ENCODE data around the gene GPC3.

The GPC3 gene

DNA sequence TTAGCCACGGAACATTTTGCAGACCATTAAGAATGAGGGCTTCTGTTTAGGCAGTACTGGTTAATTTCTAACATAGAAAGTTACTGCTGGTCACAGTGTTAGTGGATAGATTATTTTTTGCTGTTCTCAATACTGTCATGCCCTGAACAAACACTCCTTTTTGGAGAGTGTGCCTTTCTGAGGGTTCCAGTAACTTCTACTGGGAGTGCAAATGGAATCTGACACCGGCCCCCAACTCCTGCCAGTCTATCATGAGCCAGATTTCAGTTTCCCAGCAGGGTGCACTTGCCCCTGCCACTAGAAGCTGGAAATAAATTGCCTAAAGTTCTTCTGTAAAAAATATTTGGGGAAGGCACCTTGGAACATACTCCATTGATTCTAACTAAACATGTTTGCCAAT, 345.7 kb downstream of the GPC3 start:
- no peak overlapping the region for H3K27ac ChIP-seq (ENCODE audit: low read depth, low read length)

GRCh38 chrX:133638285-133638684, 347.1 kb downstream of the GPC3 start:
- Histone ChIP-seq H4K20me1 (ENCODE audit: control insufficient read depth, insufficient read depth, low read depth, low read length) (no peaks in the 10 kb centered on the region), H3K27me3 (ENCODE audit: control insufficient read depth, low read length) (no peaks in the 10 kb centered on the region), H3K9me3 (ENCODE audit: control insufficient read depth, insufficient read depth, low read length) (no peaks in the 10 kb centered on the region), H3K36me3 (ENCODE audit: control insufficient read depth, low read length) (no peaks in the 10 kb centered on the region), H3K9me2 (replicated peaks; ENCODE audit: control insufficient read depth, low read length) (no peaks in the 10 kb centered on the region), H3K27ac (ENCODE audit: low read depth, low read length) (no peak overlapping the region), H3K4me2 (ENCODE audit: low read length) (no peak overlapping the region), H3K79me2 (ENCODE audit: control insufficient read depth, low read length) (no peaks in the 10 kb centered on the region), H3K4me3 (ENCODE audit: low read length) (no peak overlapping the region), H3F3A (ENCODE audit: control insufficient read depth, insufficient read depth) (no peaks in the 10 kb centered on the region), H3K4me1 (ENCODE audit: control insufficient read depth, low read length) (no peaks in the 10 kb centered on the region)
- no peak for TF ChIP-seq EZH2phosphoT487 (IDR thresholded peaks at IDR 0.05; ENCODE audit: borderline replicate concordance, low read length)
- no peak for TF ChIP-seq CTCF (IDR thresholded peaks at IDR 0.05; ENCODE audit: low read depth, low read length, poor library complexity, severe bottlenecking)

More for the DNA sequence above, 345.7 kb downstream of the GPC3 start:
- Histone ChIP-seq H3K36me3 (ENCODE audit: control insufficient read depth, low read length) (no peaks in the 10 kb centered on the region), H3K4me1 (ENCODE audit: control insufficient read depth, low read length) (no peaks in the 10 kb centered on the region), H3K4me3 (ENCODE audit: low read length) (no peak overlapping the region), H3F3A (ENCODE audit: control insufficient read depth, insufficient read depth) (no peaks in the 10 kb centered on the region), H3K27me3 (ENCODE audit: control insufficient read depth, low read length) (no peaks in the 10 kb centered on the region), H4K20me1 (ENCODE audit: control insufficient read depth, insufficient read depth, low read depth, low read length) (no peaks in the 10 kb centered on the region), H3K9me2 (replicated peaks; ENCODE audit: control insufficient read depth, low read length) (no peaks in the 10 kb centered on the region), H3K79me2 (ENCODE audit: control insufficient read depth, low read length) (no peaks in the 10 kb centered on the region), H3K4me2 (ENCODE audit: low read length) (no peak overlapping the region), H3K9me3 (ENCODE audit: control insufficient read depth, insufficient read depth, low read length) (no peaks in the 10 kb centered on the region)
- no peak for TF ChIP-seq EZH2phosphoT487 (IDR thresholded peaks at IDR 0.05; ENCODE audit: borderline replicate concordance, low read length)
- no peak for TF ChIP-seq CTCF (IDR thresholded peaks at IDR 0.05; ENCODE audit: low read depth, low read length, poor library complexity, severe bottlenecking)

GRCh38 chrX:133637765-133638164, 347.6 kb downstream of the GPC3 start:
- Histone ChIP-seq H3K36me3 (ENCODE audit: control insufficient read depth, low read length) (no peaks in the 10 kb centered on the region), H3K4me3 (ENCODE audit: low read length) (no peak overlapping the region), H4K20me1 (ENCODE audit: control insufficient read depth, insufficient read depth, low read depth, low read length) (no peaks in the 10 kb centered on the region), H3K9me3 (ENCODE audit: control insufficient read depth, insufficient read depth, low read length) (no peaks in the 10 kb centered on the region), H3K9me2 (replicated peaks; ENCODE audit: control insufficient read depth, low read length) (no peaks in the 10 kb centered on the region), H3K79me2 (ENCODE audit: control insufficient read depth, low read length) (no peaks in the 10 kb centered on the region), H3F3A (ENCODE audit: control insufficient read depth, insufficient read depth) (no peaks in the 10 kb centered on the region), H3K27me3 (ENCODE audit: control insufficient read depth, low read length) (no peaks in the 10 kb centered on the region), H3K4me2 (ENCODE audit: low read length) (no peak overlapping the region), H3K27ac (ENCODE audit: low read depth, low read length) (no peak overlapping the region), H3K4me1 (ENCODE audit: control insufficient read depth, low read length) (no peaks in the 10 kb centered on the region)
- TF ChIP-seq EZH2phosphoT487 (IDR thresholded peaks at IDR 0.05; ENCODE audit: borderline replicate concordance, low read length), result no peak
- no peak for TF ChIP-seq CTCF (IDR thresholded peaks at IDR 0.05; ENCODE audit: low read depth, low read length, poor library complexity, severe bottlenecking)

DNA sequence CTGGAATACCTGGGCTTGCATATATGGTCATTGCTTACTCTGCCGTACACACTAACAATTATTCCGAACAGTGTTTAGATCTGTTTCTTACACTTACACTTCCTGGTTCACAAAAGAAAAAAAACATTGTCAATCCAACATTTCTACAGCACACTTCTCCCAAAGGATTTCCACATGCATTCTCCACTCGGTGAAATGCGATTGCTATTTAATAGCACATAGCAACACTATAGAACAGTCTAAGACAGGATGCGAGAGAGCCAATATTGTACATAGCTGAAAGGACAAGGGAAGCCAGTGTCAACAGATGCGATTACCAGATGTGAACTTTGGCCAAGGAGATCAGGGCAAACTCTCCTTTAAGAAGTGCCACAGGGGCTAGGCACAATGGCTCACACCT, 349.4 kb downstream of the GPC3 start:
- no peaks in the 10 kb centered on the region for H3K79me2 ChIP-seq (ENCODE audit: control insufficient read depth, low read length)
- no peak overlapping the region for H3K4me2 ChIP-seq (ENCODE audit: low read length)
- no peak for TF ChIP-seq CTCF (IDR thresholded peaks at IDR 0.05; ENCODE audit: low read depth, low read length, poor library complexity, severe bottlenecking)
- TF ChIP-seq EZH2phosphoT487 (IDR thresholded peaks at IDR 0.05; ENCODE audit: borderline replicate concordance, low read length), result no peak
- no peaks in the 10 kb centered on the region for H3F3A ChIP-seq (ENCODE audit: control insufficient read depth, insufficient read depth)
- H3K4me3 ChIP-seq (ENCODE audit: low read length), result no peak overlapping the region
- H3K9me2 ChIP-seq (replicated peaks; ENCODE audit: control insufficient read depth, low read length), result no peaks in the 10 kb centered on the region
- H4K20me1 ChIP-seq (ENCODE audit: control insufficient read depth, insufficient read depth, low read depth, low read length), result no peaks in the 10 kb centered on the region
- no peaks in the 10 kb centered on the region for H3K4me1 ChIP-seq (ENCODE audit: control insufficient read depth, low read length)
- no peaks in the 10 kb centered on the region for H3K9me3 ChIP-seq (ENCODE audit: control insufficient read depth, insufficient read depth, low read length)
- no peak overlapping the region for H3K27ac ChIP-seq (ENCODE audit: low read depth, low read length)
- no peaks in the 10 kb centered on the region for H3K36me3 ChIP-seq (ENCODE audit: control insufficient read depth, low read length)
- H3K27me3 ChIP-seq (ENCODE audit: control insufficient read depth, low read length), result no peaks in the 10 kb centered on the region

Measured in DOHH2 (cell line).